Fibroblast of skin of right quadriceps (primary cell): ENCODE results near the gene NXN.
"Not testable (repeated sequence)": the region's sequence is repeated elsewhere in the genome, so short reads cannot be mapped to it uniquely, and the experiment has no call there.

Experiments
- DNase-seq: peaks from one replicate; pipeline ENCODE4 v3.0.0-alpha.2; 2013

The NXN gene

GRCh38 chr17:978103-979093 is 1.2 kb downstream of the NXN start:
- peak; percentile 77 for DNase-seq

GRCh38 chr17:977166-977565 is 2.4 kb downstream of the NXN start:
- peak; percentile 45 for DNase-seq

- DNase-seq: no peak
These were observed 3.3 kb downstream of the NXN start for GRCh38 chr17:976312-976711.

GRCh38 chr17:975371-975915 is 4.1 kb downstream of the NXN start:
- peak; percentile 62 for DNase-seq

GRCh38 chr17:974778-975177 is 4.8 kb downstream of the NXN start:
- not testable (repeated sequence) for DNase-seq

GRCh38 chr17:973053-973452 is 6.5 kb downstream of the NXN start:
- no peak for DNase-seq

GRCh38 chr17:971861-972260 is 7.7 kb downstream of the NXN start:
- not testable (repeated sequence) for DNase-seq

GRCh38 chr17:970364-970763 is 9.2 kb downstream of the NXN start:
- DNase-seq: no peak

GRCh38 chr17:969811-970355 is 9.7 kb downstream of the NXN start:
- peak; percentile 52 for DNase-seq

- DNase-seq: peak; percentile 73
These were observed 10.5 kb downstream of the NXN start for GRCh38 chr17:968812-969730.

GRCh38 chr17:967122-967521 is 12.5 kb downstream of the NXN start:
- DNase-seq: no peak

- DNase-seq: peak; percentile 70
These were observed 14.1 kb downstream of the NXN start for GRCh38 chr17:965311-965989.

GRCh38 chr17:964876-965275 is 14.7 kb downstream of the NXN start:
- DNase-seq: no peak

- no peak for DNase-seq
These were observed 16.9 kb downstream of the NXN start for GRCh38 chr17:962670-963069.

GRCh38 chr17:962166-962565 is 17.4 kb downstream of the NXN start:
- DNase-seq: no peak

GRCh38 chr17:958712-959451 is 20.7 kb downstream of the NXN start:
- no peak for DNase-seq

- DNase-seq: no peak
These were observed 21.6 kb downstream of the NXN start for GRCh38 chr17:957856-958421.

- peak; percentile 51 for DNase-seq
These were observed 22.7 kb downstream of the NXN start for GRCh38 chr17:956905-957304.

GRCh38 chr17:954431-955164 is 25.0 kb downstream of the NXN start:
- peak; percentile 70 for DNase-seq

GRCh38 chr17:953767-954166 is 25.8 kb downstream of the NXN start:
- DNase-seq: no peak
